ENCODE results near the gene THUMPD3. TPM values are rescaled to one million over a fixed set of nuclear protein-coding genes. Genes with fewer than 3 reads are reported as not detected.

THUMPD3 gene
- total and polyA plus RNA-seq, 2 of the 13 experiments (the other 11 are each of a cell fraction or from before 2014, with no cell fraction given), result 31.2 to 44.1 TPM

- TF ChIP-seq, protein P1, sequence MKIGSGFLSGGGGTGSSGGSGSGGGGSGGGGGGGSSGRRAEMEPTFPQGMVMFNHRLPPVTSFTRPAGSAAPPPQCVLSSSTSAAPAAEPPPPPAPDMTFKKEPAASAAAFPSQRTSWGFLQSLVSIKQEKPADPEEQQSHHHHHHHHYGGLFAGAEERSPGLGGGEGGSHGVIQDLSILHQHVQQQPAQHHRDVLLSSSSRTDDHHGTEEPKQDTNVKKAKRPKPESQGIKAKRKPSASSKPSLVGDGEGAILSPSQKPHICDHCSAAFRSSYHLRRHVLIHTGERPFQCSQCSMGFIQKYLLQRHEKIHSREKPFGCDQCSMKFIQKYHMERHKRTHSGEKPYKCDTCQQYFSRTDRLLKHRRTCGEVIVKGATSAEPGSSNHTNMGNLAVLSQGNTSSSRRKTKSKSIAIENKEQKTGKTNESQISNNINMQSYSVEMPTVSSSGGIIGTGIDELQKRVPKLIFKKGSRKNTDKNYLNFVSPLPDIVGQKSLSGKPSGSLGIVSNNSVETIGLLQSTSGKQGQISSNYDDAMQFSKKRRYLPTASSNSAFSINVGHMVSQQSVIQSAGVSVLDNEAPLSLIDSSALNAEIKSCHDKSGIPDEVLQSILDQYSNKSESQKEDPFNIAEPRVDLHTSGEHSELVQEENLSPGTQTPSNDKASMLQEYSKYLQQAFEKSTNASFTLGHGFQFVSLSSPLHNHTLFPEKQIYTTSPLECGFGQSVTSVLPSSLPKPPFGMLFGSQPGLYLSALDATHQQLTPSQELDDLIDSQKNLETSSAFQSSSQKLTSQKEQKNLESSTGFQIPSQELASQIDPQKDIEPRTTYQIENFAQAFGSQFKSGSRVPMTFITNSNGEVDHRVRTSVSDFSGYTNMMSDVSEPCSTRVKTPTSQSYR (CRISPR knock-in tag; IDR thresholded peaks at IDR 0.05; ENCODE audit: borderline replicate concordance), result peak; percentile 100
- TF ChIP-seq, protein P2, sequence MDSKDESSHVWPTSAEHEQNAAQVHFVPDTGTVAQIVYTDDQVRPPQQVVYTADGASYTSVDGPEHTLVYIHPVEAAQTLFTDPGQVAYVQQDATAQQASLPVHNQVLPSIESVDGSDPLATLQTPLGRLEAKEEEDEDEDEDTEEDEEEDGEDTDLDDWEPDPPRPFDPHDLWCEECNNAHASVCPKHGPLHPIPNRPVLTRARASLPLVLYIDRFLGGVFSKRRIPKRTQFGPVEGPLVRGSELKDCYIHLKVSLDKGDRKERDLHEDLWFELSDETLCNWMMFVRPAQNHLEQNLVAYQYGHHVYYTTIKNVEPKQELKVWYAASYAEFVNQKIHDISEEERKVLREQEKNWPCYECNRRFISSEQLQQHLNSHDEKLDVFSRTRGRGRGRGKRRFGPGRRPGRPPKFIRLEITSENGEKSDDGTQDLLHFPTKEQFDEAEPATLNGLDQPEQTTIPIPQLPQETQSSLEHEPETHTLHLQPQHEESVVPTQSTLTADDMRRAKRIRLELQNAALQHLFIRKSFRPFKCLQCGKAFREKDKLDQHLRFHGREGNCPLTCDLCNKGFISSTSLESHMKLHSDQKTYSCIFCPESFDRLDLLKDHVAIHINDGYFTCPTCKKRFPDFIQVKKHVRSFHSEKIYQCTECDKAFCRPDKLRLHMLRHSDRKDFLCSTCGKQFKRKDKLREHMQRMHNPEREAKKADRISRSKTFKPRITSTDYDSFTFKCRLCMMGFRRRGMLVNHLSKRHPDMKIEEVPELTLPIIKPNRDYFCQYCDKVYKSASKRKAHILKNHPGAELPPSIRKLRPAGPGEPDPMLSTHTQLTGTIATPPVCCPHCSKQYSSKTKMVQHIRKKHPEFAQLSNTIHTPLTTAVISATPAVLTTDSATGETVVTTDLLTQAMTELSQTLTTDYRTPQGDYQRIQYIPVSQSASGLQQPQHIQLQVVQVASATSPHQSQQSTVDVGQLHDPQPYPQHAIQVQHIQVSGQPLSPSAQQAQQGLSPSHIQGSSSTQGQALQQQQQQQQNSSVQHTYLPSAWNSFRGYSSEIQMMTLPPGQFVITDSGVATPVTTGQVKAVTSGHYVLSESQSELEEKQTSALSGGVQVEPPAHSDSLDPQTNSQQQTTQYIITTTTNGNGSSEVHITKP (CRISPR knock-in tag; IDR thresholded peaks at IDR 0.05; ENCODE audit: low read depth), result peak; percentile 71
- TF ChIP-seq ZNF329 (CRISPR knock-in tag; IDR thresholded peaks at IDR 0.05; ENCODE audit: low read depth), result no peak
- no peak for TF ChIP-seq NR2F2 (IDR thresholded peaks at IDR 0.05; ENCODE audit: borderline replicate concordance, low read depth)
- TF ChIP-seq HNRNPLL (IDR thresholded peaks at IDR 0.05; ENCODE audit: low read depth, low read length, poor library complexity, severe bottlenecking), result no peak
- TF ChIP-seq MIER3 (CRISPR knock-in tag; IDR thresholded peaks at IDR 0.05; ENCODE audit: borderline replicate concordance), result peak; percentile 41; the same call in 1 of the 2 replicates
- TF ChIP-seq PHF5A (CRISPR knock-in tag; IDR thresholded peaks at IDR 0.05; ENCODE audit: low read depth, unreplicated experiment), result no peak
- TF ChIP-seq ZNF737 (CRISPR knock-in tag; IDR thresholded peaks at IDR 0.05; ENCODE audit: borderline replicate concordance), result no peak
- no peak for TF ChIP-seq PCBP1 (IDR thresholded peaks at IDR 0.05; ENCODE audit: borderline replicate concordance, low read depth, low read length)
- no peak for TF ChIP-seq ZNF777 (CRISPR knock-in tag; IDR thresholded peaks at IDR 0.05)
- TF ChIP-seq, protein P3, sequence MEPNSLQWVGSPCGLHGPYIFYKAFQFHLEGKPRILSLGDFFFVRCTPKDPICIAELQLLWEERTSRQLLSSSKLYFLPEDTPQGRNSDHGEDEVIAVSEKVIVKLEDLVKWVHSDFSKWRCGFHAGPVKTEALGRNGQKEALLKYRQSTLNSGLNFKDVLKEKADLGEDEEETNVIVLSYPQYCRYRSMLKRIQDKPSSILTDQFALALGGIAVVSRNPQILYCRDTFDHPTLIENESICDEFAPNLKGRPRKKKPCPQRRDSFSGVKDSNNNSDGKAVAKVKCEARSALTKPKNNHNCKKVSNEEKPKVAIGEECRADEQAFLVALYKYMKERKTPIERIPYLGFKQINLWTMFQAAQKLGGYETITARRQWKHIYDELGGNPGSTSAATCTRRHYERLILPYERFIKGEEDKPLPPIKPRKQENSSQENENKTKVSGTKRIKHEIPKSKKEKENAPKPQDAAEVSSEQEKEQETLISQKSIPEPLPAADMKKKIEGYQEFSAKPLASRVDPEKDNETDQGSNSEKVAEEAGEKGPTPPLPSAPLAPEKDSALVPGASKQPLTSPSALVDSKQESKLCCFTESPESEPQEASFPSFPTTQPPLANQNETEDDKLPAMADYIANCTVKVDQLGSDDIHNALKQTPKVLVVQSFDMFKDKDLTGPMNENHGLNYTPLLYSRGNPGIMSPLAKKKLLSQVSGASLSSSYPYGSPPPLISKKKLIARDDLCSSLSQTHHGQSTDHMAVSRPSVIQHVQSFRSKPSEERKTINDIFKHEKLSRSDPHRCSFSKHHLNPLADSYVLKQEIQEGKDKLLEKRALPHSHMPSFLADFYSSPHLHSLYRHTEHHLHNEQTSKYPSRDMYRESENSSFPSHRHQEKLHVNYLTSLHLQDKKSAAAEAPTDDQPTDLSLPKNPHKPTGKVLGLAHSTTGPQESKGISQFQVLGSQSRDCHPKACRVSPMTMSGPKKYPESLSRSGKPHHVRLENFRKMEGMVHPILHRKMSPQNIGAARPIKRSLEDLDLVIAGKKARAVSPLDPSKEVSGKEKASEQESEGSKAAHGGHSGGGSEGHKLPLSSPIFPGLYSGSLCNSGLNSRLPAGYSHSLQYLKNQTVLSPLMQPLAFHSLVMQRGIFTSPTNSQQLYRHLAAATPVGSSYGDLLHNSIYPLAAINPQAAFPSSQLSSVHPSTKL (CRISPR knock-in tag; IDR thresholded peaks at IDR 0.05), result peak; percentile 78
- TF ChIP-seq CHD4 (IDR thresholded peaks at IDR 0.05; ENCODE audit: borderline replicate concordance, low read length), result no peak
- peak; percentile 66; the same call in 1 of the 2 replicates for TF ChIP-seq TBX2 (CRISPR knock-in tag; IDR thresholded peaks at IDR 0.05; ENCODE audit: borderline replicate concordance)
- TF ChIP-seq, protein P4, sequence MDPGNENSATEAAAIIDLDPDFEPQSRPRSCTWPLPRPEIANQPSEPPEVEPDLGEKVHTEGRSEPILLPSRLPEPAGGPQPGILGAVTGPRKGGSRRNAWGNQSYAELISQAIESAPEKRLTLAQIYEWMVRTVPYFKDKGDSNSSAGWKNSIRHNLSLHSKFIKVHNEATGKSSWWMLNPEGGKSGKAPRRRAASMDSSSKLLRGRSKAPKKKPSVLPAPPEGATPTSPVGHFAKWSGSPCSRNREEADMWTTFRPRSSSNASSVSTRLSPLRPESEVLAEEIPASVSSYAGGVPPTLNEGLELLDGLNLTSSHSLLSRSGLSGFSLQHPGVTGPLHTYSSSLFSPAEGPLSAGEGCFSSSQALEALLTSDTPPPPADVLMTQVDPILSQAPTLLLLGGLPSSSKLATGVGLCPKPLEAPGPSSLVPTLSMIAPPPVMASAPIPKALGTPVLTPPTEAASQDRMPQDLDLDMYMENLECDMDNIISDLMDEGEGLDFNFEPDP (CRISPR knock-in tag; conservative IDR thresholded peaks at IDR 0.05), result no peak
- TF ChIP-seq ZNF891 (CRISPR knock-in tag; IDR thresholded peaks at IDR 0.05), result no peak
- 0 out of 2 replicates have a peak, but pooled peaks have one; percentile 20 for TF ChIP-seq PHF8 (CRISPR knock-in tag; IDR thresholded peaks at IDR 0.05)
These were observed 39.8 kb downstream of the THUMPD3 start (continued) for GRCh38 chr3:9402410-9403228.

All from HepG2 (cell line).